Upper lobe of left lung (tissue), 4 donors: ENCODE measurements around the gene ESRRG.

Source experiments
- CTCF ChIP-seq, 6 experiments: fragments of 450-650 bp in 4 of 6; fragments of 200-600 bp in 2 of 6; sonication (generic) in 2 of 6; IDR thresholded peaks; one replicate each; pipeline ENCODE4 v1.5.1; 2016 to 2019; ENCODE audit warnings: antibody characterized with exemption in 6 of 6
- POLR2A ChIP-seq, 4 donors: fragments of 450-650 bp; IDR thresholded peaks; one replicate each; pipeline ENCODE4 v1.5.1; 2016 to 2017; ENCODE audit warnings: antibody characterized with exemption in 4 of 4, mild to moderate bottlenecking in 2 of 4

- TF ChIP-seq CTCF (IDR thresholded peaks at IDR 0.05) (no peak), POLR2A (IDR thresholded peaks at IDR 0.05) (no peak)
These were observed 36.1 kb downstream of the ESRRG start for GRCh38 chr1:216686860-216687766.
